Measurements from ENCODE around the gene CROCC.
"Not testable (repeated sequence)": the region's sequence is repeated elsewhere in the genome, so short reads cannot be mapped to it uniquely, and the experiment has no call there.

Gene CROCC

DNA sequence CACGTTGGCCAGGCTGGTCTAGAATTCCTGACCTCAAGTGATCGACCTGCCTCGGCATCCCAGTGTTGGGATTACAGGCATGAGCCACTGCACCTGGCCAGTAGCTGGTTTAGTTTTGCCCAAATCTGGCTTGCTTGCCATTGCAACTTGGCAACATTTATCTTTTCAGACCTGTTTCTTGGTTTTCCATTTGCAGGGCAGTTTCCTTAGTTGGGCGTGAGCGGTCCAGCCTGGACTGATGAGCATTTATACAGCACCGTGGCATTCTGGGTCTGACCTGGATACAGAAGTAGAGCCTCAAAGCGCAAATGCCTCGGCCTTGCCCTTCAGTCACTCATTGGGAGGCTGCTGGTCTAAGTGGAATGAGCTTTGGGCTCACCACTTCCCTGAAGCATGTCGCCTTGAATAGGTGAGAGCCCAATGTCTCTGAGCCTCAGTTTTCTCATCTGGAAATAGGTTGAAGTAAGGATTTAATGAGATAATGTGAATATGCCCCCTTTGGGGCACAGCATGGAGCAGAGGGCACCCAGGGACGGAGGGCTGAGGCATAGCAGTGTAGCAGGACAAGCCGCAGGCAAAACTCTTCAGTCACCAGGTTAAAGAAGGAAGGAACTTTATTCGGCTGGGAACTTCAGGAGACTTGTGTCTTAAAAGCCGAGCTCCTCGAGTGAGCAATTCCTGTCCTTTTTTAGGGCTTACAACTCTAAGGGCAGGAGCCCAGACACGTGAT is 2.6 kb upstream of the CROCC start:
- H3K27ac ChIP-seq (ENCODE audit: low read length); H3K27me3 ChIP-seq (ENCODE audit: control insufficient read depth in 1 of 2, insufficient read depth in 2 of 2, low read length in 2 of 2); H3K9me3 ChIP-seq (ENCODE audit: control insufficient read depth in 2 of 2, low read length in 2 of 2); H3K9ac ChIP-seq (ENCODE audit: low read length in 2 of 2); H3K36me3 ChIP-seq (ENCODE audit: control insufficient read depth in 2 of 2, insufficient read depth in 2 of 2, low read length in 2 of 2); H3K4me3 ChIP-seq (ENCODE audit: low read length in 2 of 2): not testable (repeated sequence)
- peaks cover 21% of the 10 kb centered on the region for H3K4me1 ChIP-seq (ENCODE audit: control insufficient read depth, insufficient read depth, low read length)

DNA sequence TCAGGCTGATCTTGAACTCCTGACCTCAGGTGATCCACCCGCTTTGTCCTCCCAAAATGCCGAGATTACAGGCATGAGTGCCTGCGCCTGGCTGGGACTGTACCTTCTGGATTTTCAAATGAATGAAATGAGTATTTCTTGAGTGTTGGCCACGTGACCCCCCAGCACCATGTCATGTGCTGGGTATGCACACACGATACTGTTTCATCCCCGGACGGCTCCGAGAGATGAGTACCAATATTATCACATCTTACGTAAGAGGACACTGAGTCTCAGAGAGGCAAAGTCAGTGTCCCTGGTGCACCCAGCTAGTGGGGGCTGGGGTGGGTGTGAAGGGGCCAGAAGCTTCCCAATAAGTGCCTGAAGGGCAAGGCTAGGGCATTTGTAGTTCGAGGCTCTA is 780 bp upstream of the CROCC start:
- no peak overlapping the region for H3K4me3 ChIP-seq (ENCODE audit: low read length in 2 of 2)
- H3K36me3 ChIP-seq (ENCODE audit: control insufficient read depth in 2 of 2, insufficient read depth in 2 of 2, low read length in 2 of 2) = peaks cover 0 to 3% of the 10 kb centered on the region in 2 donors
- no peak overlapping the region for H3K27ac ChIP-seq (ENCODE audit: low read length)
- H3K9me3 ChIP-seq (ENCODE audit: control insufficient read depth in 2 of 2, low read length in 2 of 2) = no peaks in the 10 kb centered on the region
- peaks cover 16% of the 10 kb centered on the region for H3K4me1 ChIP-seq (ENCODE audit: control insufficient read depth, insufficient read depth, low read length)
- no peak overlapping the region for H3K9ac ChIP-seq (ENCODE audit: low read length in 2 of 2)
- H3K27me3 ChIP-seq (ENCODE audit: control insufficient read depth in 1 of 2, insufficient read depth in 2 of 2, low read length in 2 of 2) = no peaks in the 10 kb centered on the region

DNA sequence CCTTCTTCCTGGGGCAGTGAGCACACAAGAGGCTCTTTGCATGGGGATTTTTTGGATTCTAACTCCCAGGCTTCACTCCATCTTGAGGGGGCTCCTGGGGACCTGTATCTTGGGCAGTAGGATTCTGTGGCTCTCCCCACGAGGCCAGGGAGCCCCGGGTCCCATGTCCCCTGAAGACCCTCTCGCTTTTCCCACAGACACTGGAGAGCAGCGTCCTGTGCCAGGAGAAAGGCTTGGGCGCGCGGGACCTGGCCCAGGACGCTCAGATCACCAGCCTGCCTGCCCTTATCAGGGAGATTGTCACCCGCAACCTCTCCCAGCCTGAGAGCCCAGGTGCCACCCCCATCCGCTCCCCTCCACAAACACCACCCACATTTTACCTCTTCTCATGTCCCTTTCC is 735 bp downstream of the CROCC start:
- Histone ChIP-seq H3K27me3 (ENCODE audit: control insufficient read depth in 1 of 2, insufficient read depth in 2 of 2, low read length in 2 of 2) (no peaks in the 10 kb centered on the region), H3K9ac (ENCODE audit: low read length in 2 of 2) (no peak overlapping the region), H3K9me3 (ENCODE audit: control insufficient read depth in 2 of 2, low read length in 2 of 2) (no peaks in the 10 kb centered on the region), H3K36me3 (ENCODE audit: control insufficient read depth in 2 of 2, insufficient read depth in 2 of 2, low read length in 2 of 2) (peaks cover 0 to 6% of the 10 kb centered on the region in 2 donors), H3K4me3 (ENCODE audit: low read length in 2 of 2) (no peak overlapping the region), H3K27ac (ENCODE audit: low read length) (no peak overlapping the region), H3K4me1 (ENCODE audit: control insufficient read depth, insufficient read depth, low read length) (peaks cover 16% of the 10 kb centered on the region)

DNA sequence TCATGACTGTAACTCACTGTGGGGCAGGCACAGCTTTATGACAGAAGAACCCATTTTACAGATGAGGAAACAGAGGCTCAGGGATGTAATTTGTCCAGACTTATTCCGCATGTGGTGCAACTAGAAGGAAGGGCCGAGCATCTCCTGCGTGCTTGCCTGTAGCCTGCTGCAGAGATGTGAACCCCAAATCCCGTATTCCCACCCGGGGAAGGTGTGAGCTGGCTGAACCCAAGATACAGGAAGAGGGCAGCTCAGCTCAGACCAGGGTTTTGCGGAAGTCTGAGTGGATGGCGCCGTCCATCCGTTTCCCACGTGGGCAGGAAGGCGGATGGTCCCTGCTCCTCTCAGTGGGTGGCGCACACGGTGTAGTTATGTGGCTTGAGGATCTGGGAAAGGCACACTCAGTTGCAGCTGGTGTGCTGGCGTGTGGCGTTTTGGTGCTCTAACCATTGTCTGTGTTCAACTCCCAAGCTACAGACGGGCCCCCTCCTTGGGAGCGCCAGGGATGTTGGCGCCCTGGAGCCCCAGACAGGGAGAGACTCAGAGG is 1.2 kb downstream of the CROCC start:
- H3K9me3 ChIP-seq (ENCODE audit: control insufficient read depth in 2 of 2, low read length in 2 of 2) = no peaks in the 10 kb centered on the region
- H3K27ac ChIP-seq (ENCODE audit: low read length) = no peak overlapping the region
- H3K36me3 ChIP-seq (ENCODE audit: control insufficient read depth in 2 of 2, insufficient read depth in 2 of 2, low read length in 2 of 2) = peaks cover 0 to 8% of the 10 kb centered on the region in 2 donors
- H3K27me3 ChIP-seq (ENCODE audit: control insufficient read depth in 1 of 2, insufficient read depth in 2 of 2, low read length in 2 of 2) = no peaks in the 10 kb centered on the region
- peaks cover 16% of the 10 kb centered on the region for H3K4me1 ChIP-seq (ENCODE audit: control insufficient read depth, insufficient read depth, low read length)
- H3K9ac ChIP-seq (ENCODE audit: low read length in 2 of 2) = no peak overlapping the region
- no peak overlapping the region for H3K4me3 ChIP-seq (ENCODE audit: low read length in 2 of 2)

DNA sequence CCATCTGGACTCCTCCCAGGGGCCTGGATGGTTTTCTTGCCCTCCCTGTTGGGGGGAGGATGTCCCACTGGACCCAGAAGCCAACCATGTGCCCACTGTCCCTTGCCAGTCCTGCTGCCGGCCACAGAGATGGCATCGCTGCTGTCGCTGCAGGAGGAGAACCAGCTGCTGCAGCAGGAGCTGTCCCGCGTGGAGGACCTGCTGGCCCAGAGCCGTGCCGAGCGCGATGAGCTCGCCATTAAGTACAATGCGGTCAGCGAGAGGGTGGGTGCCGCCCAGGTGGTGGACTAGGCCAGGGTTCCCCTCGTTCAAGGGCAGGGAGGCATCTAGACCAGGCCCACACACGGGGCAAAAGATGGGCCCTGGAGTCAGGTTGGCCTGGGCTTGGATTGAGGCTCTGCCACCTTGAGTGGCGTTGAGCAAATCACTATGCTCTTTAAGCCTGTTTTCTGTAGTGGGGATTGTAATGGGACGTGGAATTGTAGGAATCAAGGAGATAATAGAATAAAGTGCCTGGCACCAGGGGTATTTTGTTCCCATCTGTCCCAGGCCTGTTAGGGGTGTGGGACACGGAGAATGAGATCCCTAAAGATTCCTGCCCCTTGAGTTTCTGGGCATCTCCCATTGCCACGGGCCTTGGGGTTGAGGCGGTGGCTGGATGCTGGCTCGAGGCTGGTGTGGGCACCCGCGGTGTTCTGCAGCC is 2.6 kb downstream of the CROCC start:
- no peaks in the 10 kb centered on the region for H3K9me3 ChIP-seq (ENCODE audit: control insufficient read depth in 2 of 2, low read length in 2 of 2)
- H3K4me3 ChIP-seq (ENCODE audit: low read length in 2 of 2) = no peak overlapping the region
- no peak overlapping the region for H3K9ac ChIP-seq (ENCODE audit: low read length in 2 of 2)
- peaks cover 0 to 8% of the 10 kb centered on the region in 2 donors for H3K36me3 ChIP-seq (ENCODE audit: control insufficient read depth in 2 of 2, insufficient read depth in 2 of 2, low read length in 2 of 2)
- H3K27ac ChIP-seq (ENCODE audit: low read length) = no peak overlapping the region
- peaks cover 14% of the 10 kb centered on the region for H3K4me1 ChIP-seq (ENCODE audit: control insufficient read depth, insufficient read depth, low read length)
- H3K27me3 ChIP-seq (ENCODE audit: control insufficient read depth in 1 of 2, insufficient read depth in 2 of 2, low read length in 2 of 2) = no peaks in the 10 kb centered on the region

DNA sequence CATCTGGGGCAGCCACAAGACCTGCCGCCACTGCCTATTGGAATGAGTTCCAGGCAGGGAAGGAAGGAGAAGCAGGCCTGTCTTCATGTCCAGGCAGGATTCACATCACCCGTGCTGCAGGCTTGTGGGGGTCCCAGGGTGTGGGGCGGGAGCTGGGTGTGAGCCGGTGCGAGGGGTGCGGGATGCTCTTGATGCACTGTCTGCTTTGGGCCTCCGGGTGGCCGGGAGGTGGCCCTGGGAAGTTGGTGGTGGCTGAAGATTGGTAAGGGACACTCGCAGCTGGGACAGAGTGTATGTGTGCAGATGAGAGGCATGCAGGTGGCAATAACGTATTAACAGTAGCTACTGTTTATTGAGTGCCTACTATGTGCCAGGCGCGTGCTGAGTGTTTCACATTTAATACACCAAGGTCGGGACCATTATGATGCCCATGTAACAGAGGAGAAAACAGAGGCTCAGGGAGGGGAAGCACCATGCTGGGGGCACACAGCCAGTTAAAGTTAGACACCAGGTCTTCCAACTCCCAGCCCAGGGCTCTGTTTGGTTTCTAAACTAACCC is 3.3 kb downstream of the CROCC start:
- H3K4me1 ChIP-seq (ENCODE audit: control insufficient read depth, insufficient read depth, low read length) = peaks cover 12% of the 10 kb centered on the region
- H3K36me3 ChIP-seq (ENCODE audit: control insufficient read depth in 2 of 2, insufficient read depth in 2 of 2, low read length in 2 of 2) = peaks cover 0 to 8% of the 10 kb centered on the region in 2 donors
- no peaks in the 10 kb centered on the region for H3K27me3 ChIP-seq (ENCODE audit: control insufficient read depth in 1 of 2, insufficient read depth in 2 of 2, low read length in 2 of 2)
- H3K9me3 ChIP-seq (ENCODE audit: control insufficient read depth in 2 of 2, low read length in 2 of 2) = no peaks in the 10 kb centered on the region
- no peak overlapping the region for H3K4me3 ChIP-seq (ENCODE audit: low read length in 2 of 2)
- H3K9ac ChIP-seq (ENCODE audit: low read length in 2 of 2) = no peak overlapping the region
- H3K27ac ChIP-seq (ENCODE audit: low read length) = no peak overlapping the region

DNA sequence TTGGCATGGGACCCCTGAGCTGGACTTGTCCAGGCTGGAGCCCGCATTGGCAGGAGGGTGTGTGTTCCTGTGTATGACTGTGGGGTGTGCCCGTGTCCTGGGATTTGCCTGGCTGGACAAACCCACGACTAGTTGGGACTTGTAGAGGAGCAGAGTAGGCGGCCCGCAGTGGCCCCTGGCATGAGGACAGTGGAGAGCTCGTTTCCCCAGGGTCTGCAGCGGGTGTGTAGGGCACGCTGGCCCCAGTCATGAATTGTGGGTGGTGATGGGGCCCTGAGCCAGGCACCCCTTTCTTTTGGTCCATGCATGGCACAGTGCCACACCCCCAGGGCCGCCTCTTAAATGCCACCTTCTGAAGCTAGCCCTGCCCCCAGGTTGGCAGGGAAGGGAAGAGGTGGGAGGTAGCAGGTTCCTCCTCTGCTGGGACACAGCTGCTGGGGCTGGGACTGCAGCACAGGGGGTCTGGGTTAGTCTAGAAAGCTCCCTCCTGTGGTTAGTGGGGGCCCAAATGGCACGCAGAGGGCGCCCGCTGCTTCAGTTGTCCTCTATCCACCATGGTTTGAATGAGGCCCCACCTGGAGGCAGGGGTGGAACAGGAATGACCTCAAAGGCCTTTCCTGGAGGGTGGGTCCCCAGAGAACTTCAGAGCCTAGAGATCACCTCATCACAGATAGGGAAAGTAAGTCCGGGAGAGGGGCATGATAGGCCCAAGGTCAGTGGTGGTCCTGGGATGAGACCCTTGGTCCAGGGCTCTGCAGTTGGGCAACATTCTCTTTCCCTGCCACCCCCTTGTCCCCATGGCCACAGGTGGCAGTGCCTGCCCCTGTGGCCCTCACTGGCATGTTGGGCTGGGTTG is 4.1 kb downstream of the CROCC start:
- no peaks in the 10 kb centered on the region for H3K9me3 ChIP-seq (ENCODE audit: control insufficient read depth in 2 of 2, low read length in 2 of 2)
- no peaks in the 10 kb centered on the region for H3K27me3 ChIP-seq (ENCODE audit: control insufficient read depth in 1 of 2, insufficient read depth in 2 of 2, low read length in 2 of 2)
- H3K9ac ChIP-seq (ENCODE audit: low read length in 2 of 2) = no peak overlapping the region
- H3K4me1 ChIP-seq (ENCODE audit: control insufficient read depth, insufficient read depth, low read length) = peaks cover 12% of the 10 kb centered on the region
- no peak overlapping the region for H3K27ac ChIP-seq (ENCODE audit: low read length)
- no peak overlapping the region for H3K4me3 ChIP-seq (ENCODE audit: low read length in 2 of 2)
- H3K36me3 ChIP-seq (ENCODE audit: control insufficient read depth in 2 of 2, insufficient read depth in 2 of 2, low read length in 2 of 2) = peaks cover 0 to 12% of the 10 kb centered on the region in 2 donors

DNA sequence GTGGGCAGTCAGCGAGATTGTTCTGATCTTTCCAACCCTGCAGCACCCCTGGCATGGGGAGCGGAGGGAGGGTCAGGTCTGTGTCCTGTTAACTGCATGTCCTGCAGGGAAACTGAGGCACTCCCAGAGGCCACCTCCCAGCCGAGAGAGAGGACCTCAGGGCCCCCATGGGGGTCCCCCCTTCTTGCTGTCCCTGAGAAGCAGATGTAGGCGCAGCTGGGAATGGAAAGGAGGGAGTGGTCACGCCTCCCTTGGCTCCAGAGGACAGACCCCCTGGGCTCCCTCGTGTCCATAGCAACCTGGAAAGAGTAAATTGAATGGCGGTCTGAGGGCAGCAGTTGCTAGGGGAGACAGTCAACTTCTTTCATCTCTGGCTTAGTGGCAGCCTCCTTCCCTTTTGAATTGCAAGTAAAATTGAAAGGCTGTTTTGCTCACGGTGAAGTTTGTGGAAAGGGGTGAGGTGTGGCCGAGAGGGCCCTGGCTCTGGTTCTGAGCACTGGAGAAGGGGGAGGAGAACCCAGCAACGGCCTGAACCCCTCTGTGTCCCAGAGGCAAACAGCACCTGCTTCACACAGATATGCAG is 4.9 kb downstream of the CROCC start:
- Histone ChIP-seq H3K27me3 (ENCODE audit: control insufficient read depth in 1 of 2, insufficient read depth in 2 of 2, low read length in 2 of 2) (no peaks in the 10 kb centered on the region), H3K27ac (ENCODE audit: low read length) (no peak overlapping the region), H3K4me1 (ENCODE audit: control insufficient read depth, insufficient read depth, low read length) (peaks cover 9% of the 10 kb centered on the region), H3K36me3 (ENCODE audit: control insufficient read depth in 2 of 2, insufficient read depth in 2 of 2, low read length in 2 of 2) (peaks cover 0 to 19% of the 10 kb centered on the region in 2 donors), H3K4me3 (ENCODE audit: low read length in 2 of 2) (no peak overlapping the region), H3K9ac (ENCODE audit: low read length in 2 of 2) (no peak overlapping the region), H3K9me3 (ENCODE audit: control insufficient read depth in 2 of 2, low read length in 2 of 2) (no peaks in the 10 kb centered on the region)

DNA sequence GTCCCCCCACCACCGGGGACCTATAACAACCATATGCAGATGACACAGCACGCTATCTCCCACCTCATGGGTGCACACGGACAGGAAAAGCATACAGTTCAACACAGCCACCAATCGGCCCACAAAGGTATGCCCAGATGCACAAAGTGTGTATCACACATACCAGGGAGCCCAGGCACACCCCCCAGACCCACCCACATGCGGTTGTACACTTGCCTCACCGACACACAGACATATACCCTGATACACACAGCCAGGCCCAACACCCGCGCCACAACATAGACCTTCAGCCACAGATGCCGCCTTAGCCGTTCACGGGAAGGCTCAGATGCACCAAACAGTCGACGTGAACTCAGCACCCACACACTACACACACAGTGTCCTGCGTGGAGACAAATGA is 5.5 kb downstream of the CROCC start:
- H3K4me1 ChIP-seq (ENCODE audit: control insufficient read depth, insufficient read depth, low read length) = peaks cover 4% of the 10 kb centered on the region
- H3K9ac ChIP-seq (ENCODE audit: low read length in 2 of 2) = no peak overlapping the region
- H3K9me3 ChIP-seq (ENCODE audit: control insufficient read depth in 2 of 2, low read length in 2 of 2) = no peaks in the 10 kb centered on the region
- H3K27ac ChIP-seq (ENCODE audit: low read length) = no peak overlapping the region
- H3K4me3 ChIP-seq (ENCODE audit: low read length in 2 of 2) = no peak overlapping the region
- H3K27me3 ChIP-seq (ENCODE audit: control insufficient read depth in 1 of 2, insufficient read depth in 2 of 2, low read length in 2 of 2) = no peaks in the 10 kb centered on the region
- H3K36me3 ChIP-seq (ENCODE audit: control insufficient read depth in 2 of 2, insufficient read depth in 2 of 2, low read length in 2 of 2) = peaks cover 0 to 19% of the 10 kb centered on the region in 2 donors
